ENCODE results near the gene CDH13.

CDH13 gene

DNA sequence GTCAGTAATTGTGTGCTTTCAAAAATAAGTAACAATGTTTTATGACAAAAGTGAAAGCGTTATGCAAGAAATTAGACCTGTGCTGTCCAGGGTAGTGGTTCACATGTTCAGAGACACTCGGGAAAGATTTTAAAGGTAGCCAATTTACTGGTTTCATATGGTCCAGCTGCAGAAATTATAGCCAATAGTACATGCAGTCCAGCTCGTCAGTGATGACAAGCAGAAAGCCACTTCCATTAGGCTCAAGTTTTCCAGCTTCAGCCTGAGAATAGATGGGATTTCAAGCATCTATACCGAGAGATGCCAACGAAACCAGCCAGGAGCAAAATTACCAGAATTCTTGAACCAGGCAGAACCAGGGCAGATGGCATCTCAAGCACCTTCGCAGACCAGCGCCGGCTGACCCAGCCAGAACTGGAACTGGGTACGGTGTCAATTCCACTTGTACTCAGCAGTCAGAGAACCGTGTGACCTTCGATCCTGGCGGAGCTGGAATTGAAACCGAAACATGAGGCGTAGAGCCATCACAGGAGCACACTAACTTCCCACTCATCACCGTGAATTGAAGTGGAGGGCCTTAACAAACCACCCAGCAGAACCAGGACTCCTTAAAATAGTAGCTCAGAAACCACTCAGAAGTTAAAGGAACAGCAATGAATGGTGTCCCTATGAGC, 973.2 kb downstream of the CDH13 start:
- Histone ChIP-seq H3K4me1 (ENCODE audit: control insufficient read depth, insufficient read depth, low read length) (no peaks in the 10 kb centered on the region), H3K4me3 (ENCODE audit: low read length in 2 of 2) (no peak overlapping the region), H3K36me3 (ENCODE audit: control insufficient read depth in 2 of 2, insufficient read depth in 2 of 2, low read length in 2 of 2) (no peaks in the 10 kb centered on the region), H3K9me3 (ENCODE audit: control insufficient read depth in 2 of 2, low read length in 2 of 2) (no peaks in the 10 kb centered on the region), H3K27me3 (ENCODE audit: control insufficient read depth in 1 of 2, insufficient read depth in 2 of 2, low read length in 2 of 2) (no peaks in the 10 kb centered on the region), H3K9ac (ENCODE audit: low read length in 2 of 2) (no peak overlapping the region), H3K27ac (ENCODE audit: low read length) (no peak overlapping the region)

DNA sequence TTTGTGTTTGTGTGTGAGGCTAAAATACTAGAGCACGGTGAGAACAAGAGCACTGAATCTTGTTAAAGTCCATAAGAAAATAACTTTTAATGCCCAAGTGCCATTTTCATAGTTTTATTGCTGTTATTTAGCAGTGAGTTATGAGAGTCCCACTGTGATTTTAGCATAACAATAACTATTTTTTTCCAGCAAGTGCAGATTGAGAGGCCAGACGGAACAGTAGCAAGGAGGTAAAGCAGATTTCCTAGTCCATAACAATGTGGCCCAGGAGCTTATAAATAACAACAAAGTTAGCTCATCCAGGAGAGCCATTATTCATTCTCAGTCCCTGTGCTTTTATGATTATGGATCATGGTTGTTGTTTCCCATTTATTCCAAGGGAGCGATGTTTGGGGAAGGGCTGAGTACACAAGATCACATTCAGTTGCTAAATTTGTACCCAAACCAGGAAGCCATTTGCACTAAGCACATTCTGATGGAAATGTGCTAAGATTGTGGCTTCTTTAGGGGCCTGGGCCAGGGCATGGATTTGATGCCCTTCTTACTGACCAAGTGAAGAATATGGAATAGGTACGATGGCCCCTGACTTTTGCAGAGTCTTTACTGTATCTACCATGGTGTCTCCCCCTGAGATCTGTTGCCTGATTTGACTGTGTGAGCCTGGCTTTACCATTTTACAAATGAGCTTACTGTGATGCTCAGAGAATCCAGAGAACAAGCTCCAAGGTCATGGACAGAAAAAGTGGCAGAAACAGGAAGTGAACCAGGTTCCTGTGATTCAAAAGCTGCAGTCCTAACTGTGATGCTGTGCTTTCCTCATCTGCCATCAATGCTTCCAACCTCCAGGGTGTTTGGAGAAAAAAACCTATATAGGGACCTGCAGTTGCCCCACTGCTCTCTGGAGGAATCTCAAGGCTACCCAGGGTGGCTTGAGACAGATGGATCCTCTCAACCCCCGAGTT, 976.3 kb downstream of the CDH13 start:
- Histone ChIP-seq H3K4me1 (ENCODE audit: control insufficient read depth, insufficient read depth, low read length) (no peaks in the 10 kb centered on the region), H3K4me3 (ENCODE audit: low read length in 2 of 2) (no peak overlapping the region), H3K27ac (ENCODE audit: low read length) (no peak overlapping the region), H3K27me3 (ENCODE audit: control insufficient read depth in 1 of 2, insufficient read depth in 2 of 2, low read length in 2 of 2) (no peaks in the 10 kb centered on the region), H3K9ac (ENCODE audit: low read length in 2 of 2) (no peak overlapping the region), H3K9me3 (ENCODE audit: control insufficient read depth in 2 of 2, low read length in 2 of 2) (no peaks in the 10 kb centered on the region), H3K36me3 (ENCODE audit: control insufficient read depth in 2 of 2, insufficient read depth in 2 of 2, low read length in 2 of 2) (no peaks in the 10 kb centered on the region)

DNA sequence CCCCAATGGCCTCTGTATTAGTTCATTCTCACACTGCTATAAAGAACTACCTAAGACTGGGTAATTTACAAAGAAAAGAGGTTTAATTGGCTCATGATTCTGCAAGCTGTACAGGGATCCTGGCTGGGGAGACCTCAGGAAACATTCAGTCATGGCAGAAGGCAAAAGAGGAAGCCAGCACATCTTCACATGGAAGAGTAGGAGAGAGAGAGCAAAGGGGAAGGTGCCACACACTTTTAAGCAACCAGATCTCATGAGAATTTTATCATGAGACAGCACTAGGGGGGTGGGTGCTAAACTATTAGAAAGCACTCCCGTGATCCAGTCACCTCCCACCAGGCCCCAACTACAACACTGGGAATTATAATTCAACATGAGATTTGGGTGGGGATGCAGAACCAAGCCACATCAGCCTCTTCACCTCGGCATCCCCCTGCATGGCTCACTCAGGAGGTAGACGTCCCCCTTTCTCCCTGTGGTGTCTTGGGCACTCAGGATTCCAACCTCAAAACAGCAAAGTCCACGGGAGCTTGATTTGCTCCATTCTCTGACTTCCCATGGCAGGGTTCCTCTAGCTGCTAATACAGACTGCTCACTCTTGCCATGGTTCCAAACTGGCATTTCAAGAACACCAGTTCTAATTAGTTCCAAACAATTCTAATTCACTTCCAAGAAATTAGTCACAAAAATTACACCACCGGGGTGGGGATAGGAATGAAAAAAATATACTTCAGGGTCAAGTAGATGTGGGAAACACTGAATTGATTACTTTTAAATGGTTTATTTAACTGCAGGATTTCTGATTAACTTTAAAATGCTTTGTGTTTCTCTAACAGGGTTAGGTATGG, 977.2 kb downstream of the CDH13 start:
- H3K9ac ChIP-seq (ENCODE audit: low read length in 2 of 2) = no peak overlapping the region
- H3K27me3 ChIP-seq (ENCODE audit: control insufficient read depth in 1 of 2, insufficient read depth in 2 of 2, low read length in 2 of 2) = no peaks in the 10 kb centered on the region
- H3K9me3 ChIP-seq (ENCODE audit: control insufficient read depth in 2 of 2, low read length in 2 of 2) = no peaks in the 10 kb centered on the region
- no peak overlapping the region for H3K4me3 ChIP-seq (ENCODE audit: low read length in 2 of 2)
- no peak overlapping the region for H3K27ac ChIP-seq (ENCODE audit: low read length)
- no peaks in the 10 kb centered on the region for H3K4me1 ChIP-seq (ENCODE audit: control insufficient read depth, insufficient read depth, low read length)
- H3K36me3 ChIP-seq (ENCODE audit: control insufficient read depth in 2 of 2, insufficient read depth in 2 of 2, low read length in 2 of 2) = no peaks in the 10 kb centered on the region

DNA sequence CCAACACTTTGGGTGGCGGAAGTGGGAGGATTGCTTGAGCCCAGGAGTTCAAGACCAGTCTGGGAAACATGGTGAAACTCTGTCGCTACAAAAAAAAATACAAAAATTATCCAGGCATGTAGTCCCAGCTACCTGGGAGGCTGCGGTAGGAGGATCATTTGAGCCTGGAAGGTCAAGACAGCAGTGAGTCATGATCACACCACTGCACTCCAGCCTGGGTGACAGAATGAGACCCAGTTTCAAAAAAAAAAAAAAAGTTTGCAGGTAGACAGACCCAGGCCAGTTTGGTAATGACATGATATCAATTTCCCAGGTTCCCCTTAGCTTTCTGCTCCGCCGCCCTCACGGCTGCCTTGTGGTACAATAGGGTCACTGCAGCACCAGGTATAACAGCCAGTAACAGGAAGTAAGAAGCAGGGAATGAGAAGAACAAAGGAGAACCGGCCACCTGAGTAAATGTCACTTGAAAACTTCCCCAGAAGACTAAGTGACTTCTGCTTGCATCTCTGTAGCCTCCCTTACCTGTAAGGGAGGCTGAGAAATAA, 979.8 kb downstream of the CDH13 start:
- Histone ChIP-seq H3K27me3 (ENCODE audit: control insufficient read depth in 1 of 2, insufficient read depth in 2 of 2, low read length in 2 of 2) (no peaks in the 10 kb centered on the region), H3K4me1 (ENCODE audit: control insufficient read depth, insufficient read depth, low read length) (no peaks in the 10 kb centered on the region), H3K27ac (ENCODE audit: low read length) (no peak overlapping the region), H3K9ac (ENCODE audit: low read length in 2 of 2) (no peak overlapping the region), H3K9me3 (ENCODE audit: control insufficient read depth in 2 of 2, low read length in 2 of 2) (no peaks in the 10 kb centered on the region), H3K36me3 (ENCODE audit: control insufficient read depth in 2 of 2, insufficient read depth in 2 of 2, low read length in 2 of 2) (no peaks in the 10 kb centered on the region), H3K4me3 (ENCODE audit: low read length in 2 of 2) (no peak overlapping the region)

DNA sequence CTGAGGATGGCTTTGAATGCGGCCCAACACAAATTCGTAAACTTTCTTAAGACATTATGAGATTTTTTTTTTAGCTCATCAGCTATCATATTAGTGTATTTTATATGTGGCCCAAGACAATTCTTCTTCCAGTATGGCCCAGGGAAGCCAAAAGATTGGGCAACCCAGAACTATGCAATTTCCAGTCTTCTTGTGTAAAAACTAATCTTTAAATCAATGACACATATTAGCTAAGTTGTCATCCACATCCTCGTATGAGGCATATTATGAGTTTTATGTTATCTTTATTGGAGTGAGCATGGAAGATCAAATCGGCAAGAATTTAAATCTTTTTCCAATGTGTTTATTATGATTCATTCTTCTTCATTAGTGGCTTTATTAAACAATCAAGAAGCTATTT, 982.4 kb downstream of the CDH13 start:
- Histone ChIP-seq H3K4me3 (ENCODE audit: low read length in 2 of 2) (no peak overlapping the region), H3K27ac (ENCODE audit: low read length) (no peak overlapping the region), H3K27me3 (ENCODE audit: control insufficient read depth in 1 of 2, insufficient read depth in 2 of 2, low read length in 2 of 2) (no peaks in the 10 kb centered on the region), H3K9ac (ENCODE audit: low read length in 2 of 2) (no peak overlapping the region), H3K9me3 (ENCODE audit: control insufficient read depth in 2 of 2, low read length in 2 of 2) (no peaks in the 10 kb centered on the region), H3K4me1 (ENCODE audit: control insufficient read depth, insufficient read depth, low read length) (no peaks in the 10 kb centered on the region), H3K36me3 (ENCODE audit: control insufficient read depth in 2 of 2, insufficient read depth in 2 of 2, low read length in 2 of 2) (no peaks in the 10 kb centered on the region)

DNA sequence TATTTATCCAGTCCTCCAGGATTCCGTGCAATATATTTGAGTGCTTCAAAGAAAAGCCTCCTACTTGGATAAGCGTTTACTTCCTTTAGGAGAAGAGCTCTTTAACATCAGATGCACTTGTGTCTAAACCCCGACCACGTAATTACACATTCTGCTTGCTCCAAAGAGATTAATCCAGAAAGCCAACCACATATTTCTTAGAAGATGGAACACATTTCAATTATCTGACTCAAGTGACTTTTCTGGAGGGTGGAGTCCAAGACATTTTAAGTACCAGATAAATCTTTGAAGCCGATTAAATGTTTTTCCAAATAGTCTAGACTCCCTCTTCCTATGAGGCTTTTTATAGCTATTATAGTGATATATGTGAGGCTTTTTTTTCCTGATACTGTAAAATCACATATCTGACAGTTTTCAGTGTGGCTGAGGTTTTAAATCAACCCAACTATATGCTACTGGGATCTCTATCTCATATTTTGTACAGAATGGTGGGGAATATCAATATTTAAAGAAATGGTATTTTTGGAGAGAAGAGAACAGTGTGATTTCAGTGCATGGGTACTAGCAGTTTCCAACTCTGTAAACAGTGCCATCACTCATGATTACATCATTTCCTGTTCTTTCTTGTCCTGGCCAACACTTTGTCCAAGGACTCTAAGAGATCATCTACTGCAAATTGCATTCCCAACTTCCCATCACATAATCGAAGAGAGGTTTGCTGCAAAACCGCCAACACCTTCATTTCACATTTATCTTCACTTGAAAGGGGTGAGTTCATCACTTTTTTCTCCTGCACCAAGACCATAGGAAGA, 988.6 kb downstream of the CDH13 start:
- no peaks in the 10 kb centered on the region for H3K4me1 ChIP-seq (ENCODE audit: control insufficient read depth, insufficient read depth, low read length)
- H3K9me3 ChIP-seq (ENCODE audit: control insufficient read depth in 2 of 2, low read length in 2 of 2) = no peaks in the 10 kb centered on the region
- no peak overlapping the region for H3K9ac ChIP-seq (ENCODE audit: low read length in 2 of 2)
- no peaks in the 10 kb centered on the region for H3K36me3 ChIP-seq (ENCODE audit: control insufficient read depth in 2 of 2, insufficient read depth in 2 of 2, low read length in 2 of 2)
- H3K27ac ChIP-seq (ENCODE audit: low read length) = no peak overlapping the region
- no peaks in the 10 kb centered on the region for H3K27me3 ChIP-seq (ENCODE audit: control insufficient read depth in 1 of 2, insufficient read depth in 2 of 2, low read length in 2 of 2)
- no peak overlapping the region for H3K4me3 ChIP-seq (ENCODE audit: low read length in 2 of 2)

DNA sequence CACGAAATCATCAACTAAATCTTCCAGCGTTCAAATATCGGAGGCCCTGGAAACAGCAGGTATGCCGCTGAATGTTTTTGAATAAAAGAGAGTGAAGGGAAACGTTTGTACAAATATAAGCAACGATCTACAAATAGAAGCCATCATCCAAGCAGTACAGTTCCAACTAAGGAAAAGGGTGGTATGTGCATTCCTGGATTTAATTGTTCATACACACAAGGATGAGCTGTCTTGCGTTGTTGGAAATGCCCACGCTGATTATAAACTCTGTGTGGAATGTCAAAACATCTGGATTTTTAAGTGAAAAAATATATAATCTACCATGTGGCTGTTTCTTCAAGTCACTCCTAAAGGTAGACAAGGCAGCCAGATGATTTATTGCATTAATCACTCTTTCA, 989.2 kb downstream of the CDH13 start:
- Histone ChIP-seq H3K36me3 (ENCODE audit: control insufficient read depth in 2 of 2, insufficient read depth in 2 of 2, low read length in 2 of 2) (no peaks in the 10 kb centered on the region), H3K9me3 (ENCODE audit: control insufficient read depth in 2 of 2, low read length in 2 of 2) (no peaks in the 10 kb centered on the region), H3K9ac (ENCODE audit: low read length in 2 of 2) (no peak overlapping the region), H3K27ac (ENCODE audit: low read length) (no peak overlapping the region), H3K27me3 (ENCODE audit: control insufficient read depth in 1 of 2, insufficient read depth in 2 of 2, low read length in 2 of 2) (no peaks in the 10 kb centered on the region), H3K4me1 (ENCODE audit: control insufficient read depth, insufficient read depth, low read length) (no peaks in the 10 kb centered on the region), H3K4me3 (ENCODE audit: low read length in 2 of 2) (no peak overlapping the region)

DNA sequence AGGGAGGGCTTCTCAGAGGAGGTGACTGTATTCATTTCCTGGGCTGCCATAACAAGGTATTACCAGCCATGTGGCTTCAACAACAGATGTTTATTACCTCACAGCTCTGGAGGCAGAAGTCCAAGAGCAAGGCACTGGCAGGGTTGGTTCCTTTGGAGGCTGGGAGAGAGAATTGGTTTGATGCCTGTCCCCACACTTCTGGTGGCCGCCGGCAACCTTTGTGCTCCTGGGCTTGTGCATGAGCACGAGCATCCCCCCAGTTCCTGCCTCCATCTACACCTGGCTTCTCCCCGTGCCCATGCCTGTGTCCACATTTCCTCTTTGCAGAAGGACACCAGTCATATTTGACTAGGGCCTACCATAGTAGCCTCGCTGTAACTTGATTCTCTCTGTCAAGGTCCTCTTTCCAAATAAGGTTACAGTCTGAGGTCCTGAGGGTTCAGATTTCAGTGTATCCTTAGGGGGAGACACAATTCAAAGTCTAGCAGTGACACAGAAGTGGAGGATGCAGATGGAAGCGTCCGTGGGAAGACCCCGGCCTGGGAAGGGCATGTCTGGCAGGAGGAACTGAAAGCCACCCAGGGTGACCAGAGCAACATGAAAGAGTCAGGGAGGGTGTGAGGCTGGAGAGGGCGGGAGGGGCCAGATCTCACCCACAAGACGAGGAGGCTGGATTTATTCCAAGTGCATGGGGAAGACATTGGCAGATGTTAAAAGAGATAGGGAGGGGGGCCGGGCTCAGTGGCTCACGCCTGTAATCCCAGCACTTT, 992.8 kb downstream of the CDH13 start:
- Histone ChIP-seq H3K4me1 (ENCODE audit: control insufficient read depth, insufficient read depth, low read length) (no peaks in the 10 kb centered on the region), H3K9me3 (ENCODE audit: control insufficient read depth in 2 of 2, low read length in 2 of 2) (no peaks in the 10 kb centered on the region), H3K36me3 (ENCODE audit: control insufficient read depth in 2 of 2, insufficient read depth in 2 of 2, low read length in 2 of 2) (no peaks in the 10 kb centered on the region), H3K27me3 (ENCODE audit: control insufficient read depth in 1 of 2, insufficient read depth in 2 of 2, low read length in 2 of 2) (no peaks in the 10 kb centered on the region), H3K27ac (ENCODE audit: low read length) (no peak overlapping the region), H3K4me3 (ENCODE audit: low read length in 2 of 2) (no peak overlapping the region), H3K9ac (ENCODE audit: low read length in 2 of 2) (no peak overlapping the region)

DNA sequence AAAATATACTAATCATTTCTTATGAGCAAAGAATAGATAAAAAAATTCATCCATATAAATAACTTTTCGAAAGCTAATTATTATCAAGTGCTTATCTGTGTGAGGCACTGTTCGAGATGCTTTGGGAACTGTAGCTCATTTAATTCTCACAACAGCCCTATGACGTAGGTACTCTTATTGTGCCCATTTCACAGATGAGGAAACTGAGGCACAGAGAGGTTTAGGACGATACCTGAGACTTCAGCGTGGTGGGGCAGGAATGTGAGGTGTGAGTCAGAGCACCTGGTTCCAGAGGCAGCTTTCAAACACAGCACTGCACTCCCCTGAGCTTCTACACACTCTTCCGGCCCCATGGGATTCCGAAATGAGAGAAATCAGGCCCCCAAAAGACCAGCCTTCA, 995.2 kb downstream of the CDH13 start:
- H3K4me1 ChIP-seq (ENCODE audit: control insufficient read depth, insufficient read depth, low read length) = no peaks in the 10 kb centered on the region
- H3K27me3 ChIP-seq (ENCODE audit: control insufficient read depth in 1 of 2, insufficient read depth in 2 of 2, low read length in 2 of 2) = no peaks in the 10 kb centered on the region
- H3K36me3 ChIP-seq (ENCODE audit: control insufficient read depth in 2 of 2, insufficient read depth in 2 of 2, low read length in 2 of 2) = no peaks in the 10 kb centered on the region
- H3K4me3 ChIP-seq (ENCODE audit: low read length in 2 of 2) = no peak overlapping the region
- no peaks in the 10 kb centered on the region for H3K9me3 ChIP-seq (ENCODE audit: control insufficient read depth in 2 of 2, low read length in 2 of 2)
- no peak overlapping the region for H3K9ac ChIP-seq (ENCODE audit: low read length in 2 of 2)
- H3K27ac ChIP-seq (ENCODE audit: low read length) = no peak overlapping the region
